ENCODE results near the gene SSBP3.
A peak's percentile ranks its signal among the peaks of the same experiment; 100 is the strongest.

Gene SSBP3

GRCh38 chr1:54263601-54264226 lies 142.5 kb downstream of the SSBP3 start:
- no peak for DNase-seq

- DNase-seq, result no peak
Observed at GRCh38 chr1:54262244-54262643, 143.9 kb downstream of the SSBP3 start.

GRCh38 chr1:54260810-54261209 lies 145.4 kb downstream of the SSBP3 start:
- DNase-seq, result no peak

GRCh38 chr1:54259546-54260140 lies 146.6 kb downstream of the SSBP3 start:
- DNase-seq, result peak; percentile 20

GRCh38 chr1:54257876-54258275 lies 148.3 kb downstream of the SSBP3 start:
- no peak for DNase-seq

DNA sequence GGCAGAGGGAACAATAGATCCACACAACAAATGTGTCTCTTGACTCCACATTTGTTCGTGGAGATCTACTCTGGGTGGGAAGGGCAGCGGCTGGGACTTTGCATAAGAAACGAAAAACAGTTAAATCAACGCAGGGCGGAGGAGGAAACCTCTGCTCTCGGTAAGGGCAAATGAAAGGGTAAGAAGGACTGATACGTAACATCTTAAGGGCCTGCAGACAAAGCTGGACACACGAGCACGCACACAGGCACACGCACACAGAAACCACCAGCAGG lies 148.9 kb downstream of the SSBP3 start:
- DNase-seq, result no peak

DNA sequence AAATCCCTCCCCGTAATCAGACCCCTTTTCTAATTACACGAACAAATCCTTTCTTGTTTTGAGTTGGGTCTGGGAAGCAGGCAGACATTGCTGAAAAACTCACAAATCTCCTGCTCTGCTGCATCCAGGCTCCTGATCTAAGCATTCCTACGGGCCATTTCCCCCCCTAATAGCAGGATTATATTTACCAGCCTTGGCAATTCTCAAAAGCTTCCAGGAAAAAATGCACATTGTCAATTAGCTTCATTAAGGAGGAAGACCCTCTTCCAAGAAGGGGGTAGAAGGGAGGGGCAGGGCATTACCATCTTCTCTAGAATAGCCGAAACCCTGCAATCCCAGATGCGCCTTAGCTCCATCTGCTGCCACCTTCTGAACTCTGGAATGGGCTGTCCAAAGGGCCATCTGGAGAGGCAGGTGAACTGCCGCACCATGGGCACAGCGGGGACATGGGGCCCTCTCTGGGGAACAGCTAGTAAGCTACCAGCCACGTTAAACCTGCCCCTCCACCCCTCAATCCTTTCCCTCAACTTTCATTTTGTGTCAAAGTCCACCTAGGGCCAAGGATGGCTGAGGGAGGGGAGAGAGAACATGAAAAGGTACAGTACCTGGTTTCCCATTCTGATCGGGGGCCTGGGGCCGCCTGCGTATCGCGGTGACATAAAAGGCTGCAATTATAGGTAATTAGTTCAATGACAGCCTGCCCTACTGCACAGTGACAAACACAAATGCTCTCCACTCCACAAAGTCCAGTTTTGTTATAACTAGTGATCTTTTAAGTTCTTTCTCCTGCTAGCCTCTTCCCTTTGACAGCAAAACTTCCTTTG lies 149.5 kb downstream of the SSBP3 start:
- no peak for DNase-seq

- no peak for DNase-seq
Observed at GRCh38 chr1:54255026-54255702, 151.0 kb downstream of the SSBP3 start.

GRCh38 chr1:54254055-54254454 lies 152.1 kb downstream of the SSBP3 start:
- no peak for DNase-seq

DNA sequence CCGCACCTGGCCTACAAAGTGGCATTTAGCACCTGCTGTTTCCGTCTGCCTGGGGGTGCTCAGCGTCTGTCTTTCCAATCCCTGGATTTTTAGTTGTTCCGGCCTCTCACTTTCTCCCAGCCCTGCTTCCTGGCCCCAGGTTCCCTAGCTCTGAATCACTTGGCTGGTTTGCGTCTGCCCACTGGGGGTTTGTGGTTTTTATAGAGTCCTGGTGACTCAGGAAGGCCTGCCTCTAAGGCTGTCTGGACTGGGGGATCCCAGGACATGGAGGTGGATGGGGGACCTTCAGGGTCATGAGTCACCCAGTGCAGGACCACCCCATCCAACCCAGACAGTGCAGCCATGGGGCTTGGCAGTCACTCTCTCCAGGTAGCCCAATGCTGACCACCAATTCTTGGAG lies 152.7 kb downstream of the SSBP3 start:
- DNase-seq, result no peak

DNA sequence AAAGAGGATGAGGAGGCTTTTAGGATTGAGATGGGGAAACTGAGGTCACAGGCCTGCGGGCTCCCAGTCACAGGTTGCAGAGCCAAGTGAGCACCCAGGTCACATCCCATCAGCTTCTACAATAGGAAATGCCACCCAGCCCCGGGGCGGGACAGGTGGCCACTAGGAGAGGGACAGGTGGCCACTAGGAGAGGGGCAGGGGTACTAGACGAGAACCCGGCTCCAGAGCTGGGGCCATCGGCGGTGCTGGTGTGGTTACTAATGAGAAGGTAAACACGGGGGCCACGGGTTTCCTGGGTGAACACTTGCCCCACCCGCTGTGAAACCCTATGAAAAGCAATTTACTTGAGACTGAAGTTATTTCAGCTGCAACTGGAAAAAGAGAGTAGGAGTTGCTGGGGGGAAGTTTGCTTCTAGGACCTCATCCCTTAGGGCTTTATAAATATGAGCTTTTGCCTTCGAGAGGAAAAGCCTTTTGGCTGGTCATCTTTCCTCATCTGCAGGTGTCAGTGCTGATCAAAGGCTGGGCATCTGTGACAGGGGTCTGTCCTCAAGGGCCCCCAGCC lies 153.7 kb downstream of the SSBP3 start:
- DNase-seq, result no peak

GRCh38 chr1:54250670-54251069 lies 155.5 kb downstream of the SSBP3 start:
- DNase-seq, result no peak

DNA sequence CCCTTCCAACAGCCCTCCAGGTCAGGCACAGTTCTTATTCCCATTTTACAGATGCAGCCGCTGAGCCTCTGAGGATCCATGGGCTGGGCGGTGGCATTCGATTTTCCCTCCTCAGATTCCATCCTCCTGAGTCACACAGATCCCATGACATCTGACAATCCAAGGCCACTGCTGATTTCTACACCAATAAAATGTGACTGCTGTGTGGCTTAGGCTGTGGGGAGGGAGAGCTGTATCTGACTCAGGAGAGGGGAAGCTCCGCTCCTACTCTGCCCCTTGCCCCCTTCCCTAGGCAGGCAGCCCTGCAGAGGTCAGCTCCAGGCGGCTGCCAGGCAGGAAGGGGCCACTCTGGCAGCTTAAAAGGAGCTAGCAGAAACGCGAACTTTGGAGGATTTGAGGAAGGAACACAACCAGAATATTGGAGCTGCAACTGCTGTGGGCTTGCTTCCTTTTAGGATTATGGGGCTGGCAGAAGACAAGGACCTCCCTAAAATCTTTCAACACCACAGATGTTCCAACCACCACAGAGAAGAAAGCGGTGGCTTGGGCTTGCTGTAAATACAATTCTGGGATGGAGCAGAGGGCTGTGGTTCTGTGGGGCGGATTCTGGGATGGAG lies 156.3 kb downstream of the SSBP3 start:
- DNase-seq, result no peak

- DNase-seq, result no peak
Observed at GRCh38 chr1:54248966-54249365, 157.2 kb downstream of the SSBP3 start.

GRCh38 chr1:54247863-54248515 lies 158.2 kb downstream of the SSBP3 start:
- no peak for DNase-seq

DNA sequence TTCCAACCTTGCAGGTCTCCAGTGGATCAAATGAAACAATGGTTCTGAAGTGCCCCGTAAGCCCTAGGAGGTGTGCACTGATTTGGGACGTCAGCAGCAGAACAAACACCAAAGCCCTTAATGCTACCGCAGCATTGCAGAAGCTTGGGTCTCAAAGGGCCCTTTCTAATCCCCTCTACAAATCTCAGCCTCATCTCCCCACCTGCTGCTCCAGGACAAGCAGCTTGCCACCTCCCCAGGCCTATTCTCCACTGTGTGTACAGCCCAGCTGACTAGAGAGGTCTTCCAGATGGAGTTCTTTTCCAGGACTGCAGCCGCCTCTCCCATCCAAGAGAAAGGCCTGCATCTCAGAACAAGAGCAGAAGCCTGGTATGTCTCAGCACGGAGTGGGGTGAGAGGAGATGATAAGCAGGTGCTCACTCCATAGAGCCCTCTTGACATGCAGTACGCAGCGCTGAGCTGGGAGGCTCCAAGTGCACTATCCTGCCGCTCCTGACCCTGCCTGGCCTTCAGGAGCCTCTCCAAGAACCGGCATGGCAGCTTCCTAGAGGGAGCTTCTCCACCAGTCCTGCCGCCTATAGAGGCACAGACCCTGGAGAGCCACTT lies 160.0 kb downstream of the SSBP3 start:
- no peak for DNase-seq

GRCh38 chr1:54245501-54245900 lies 160.7 kb downstream of the SSBP3 start:
- DNase-seq, result no peak

GRCh38 chr1:54244655-54245054 lies 161.5 kb downstream of the SSBP3 start:
- DNase-seq, result no peak

DNA sequence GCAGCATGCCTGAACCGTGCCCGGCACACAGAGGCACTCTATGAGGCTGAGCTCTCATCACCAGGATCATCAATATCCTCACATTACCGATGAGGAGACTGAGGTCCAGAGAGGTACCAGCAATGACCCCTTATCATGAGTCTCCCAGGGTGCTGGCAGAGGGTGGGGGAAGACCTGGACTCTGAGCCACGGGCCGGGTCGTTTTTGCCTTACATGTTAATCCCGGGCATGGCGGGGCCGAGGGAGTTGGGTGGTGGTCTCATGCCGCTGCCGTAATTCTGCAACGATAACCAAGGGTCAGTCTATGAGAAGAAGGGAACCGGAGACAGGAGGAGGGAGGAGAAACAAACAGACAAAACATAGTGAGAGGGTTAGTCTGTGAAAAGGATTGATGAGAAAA lies 163.2 kb downstream of the SSBP3 start:
- no peak for DNase-seq

DNA sequence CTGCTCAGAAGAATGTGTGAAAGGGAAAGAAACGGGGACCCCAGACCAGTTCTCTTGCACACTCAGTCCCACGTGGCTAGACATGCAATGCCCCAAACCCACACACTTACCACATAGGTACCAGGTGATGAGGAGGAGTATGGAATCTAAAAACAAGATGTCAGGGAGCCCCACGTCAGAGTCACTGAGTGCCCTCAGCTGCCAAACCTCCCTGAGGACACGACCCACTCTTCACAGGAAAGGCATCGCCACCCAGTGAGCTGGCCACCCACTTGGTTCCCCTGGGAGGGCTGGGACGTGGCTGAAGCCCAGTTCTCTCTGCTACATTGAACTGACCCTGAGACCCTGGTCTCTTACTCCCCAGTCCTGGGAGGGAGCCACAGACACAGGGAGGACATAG lies 164.8 kb downstream of the SSBP3 start:
- no peak for DNase-seq

- no peak for DNase-seq
Observed at GRCh38 chr1:54240741-54241335, 165.4 kb downstream of the SSBP3 start.

GRCh38 chr1:54239631-54240031 lies 166.6 kb downstream of the SSBP3 start:
- no peak for DNase-seq

Data from DMS79 (cell line).